ENCODE measurements around the gene SCN7A.

SCN7A gene

GRCh38 chr2:166436976-166437375 lies 57.1 kb downstream of the SCN7A start:
- in situ Hi-C loops (cut with HindIII; ENCODE audit: low pct_ligation_motif_present, low sequenced_read_pairs): no loop called here
- Histone ChIP-seq H3K27me3 (replicated peaks) (no peaks in the 10 kb centered on the region), H3K36me3 (replicated peaks) (no peaks in the 10 kb centered on the region), H3K27ac (no peak overlapping the region), H3K4me3 (ENCODE audit: low read depth, low read length) (no peak overlapping the region)
- TF ChIP-seq CTCF (IDR thresholded peaks at IDR 0.05; ENCODE audit: low read depth, low read length, missing control alignments): no peak
- no peak for DNase-seq

DNA sequence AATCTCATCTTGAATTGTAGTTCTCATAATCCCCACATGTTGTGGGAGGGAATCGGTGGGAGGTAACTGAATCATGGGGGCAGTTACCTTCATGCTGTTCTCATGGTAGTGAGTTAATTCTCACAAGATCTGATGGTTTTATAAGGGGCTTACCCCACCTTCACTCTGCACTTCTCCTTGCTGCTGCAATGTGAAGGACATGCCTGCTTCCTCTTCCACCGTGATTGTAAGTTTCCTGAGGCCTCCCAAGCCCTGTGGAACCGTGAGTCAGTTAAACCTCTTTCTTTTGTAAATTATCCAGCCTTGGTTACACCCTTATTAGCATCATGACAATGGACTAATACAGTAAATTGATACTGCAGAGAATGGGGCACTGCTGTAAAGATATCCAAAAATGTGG lies 57.9 kb downstream of the SCN7A start:
- H3K27me3 ChIP-seq (replicated peaks): no peaks in the 10 kb centered on the region
- no peak for DNase-seq
- no peak overlapping the region for H3K4me3 ChIP-seq (ENCODE audit: low read depth, low read length)
- in situ Hi-C loops (cut with HindIII; ENCODE audit: low pct_ligation_motif_present, low sequenced_read_pairs): no loop called here
- H3K36me3 ChIP-seq (replicated peaks): no peaks in the 10 kb centered on the region
- H3K27ac ChIP-seq: no peak overlapping the region
- no peak for TF ChIP-seq CTCF (IDR thresholded peaks at IDR 0.05; ENCODE audit: low read depth, low read length, missing control alignments)

DNA sequence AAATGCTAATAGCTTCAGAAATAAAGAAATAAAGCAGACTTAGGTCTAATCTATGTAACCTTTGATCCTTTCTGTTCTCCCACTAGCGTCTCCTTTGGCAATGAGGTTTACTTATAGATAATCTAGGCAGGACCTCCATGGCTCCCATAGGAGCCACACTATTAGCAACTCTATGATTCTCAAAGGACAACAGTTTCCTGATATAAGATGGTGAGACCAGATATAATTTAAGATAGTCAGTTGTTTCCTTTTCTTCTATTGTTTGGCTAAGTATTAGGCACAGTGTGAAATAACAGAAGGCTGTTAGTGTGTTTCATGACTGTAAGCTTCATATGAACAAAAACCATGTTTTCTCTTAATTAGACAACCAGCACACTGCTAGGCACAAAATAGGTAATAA lies 59.6 kb downstream of the SCN7A start:
- in situ Hi-C loops (cut with HindIII; ENCODE audit: low pct_ligation_motif_present, low sequenced_read_pairs): no loop called here
- TF ChIP-seq CTCF (IDR thresholded peaks at IDR 0.05; ENCODE audit: low read depth, low read length, missing control alignments): no peak
- Histone ChIP-seq H3K27ac (no peak overlapping the region), H3K4me3 (ENCODE audit: low read depth, low read length) (no peak overlapping the region), H3K36me3 (replicated peaks) (no peaks in the 10 kb centered on the region), H3K27me3 (replicated peaks) (no peaks in the 10 kb centered on the region)
- no peak for DNase-seq

DNA sequence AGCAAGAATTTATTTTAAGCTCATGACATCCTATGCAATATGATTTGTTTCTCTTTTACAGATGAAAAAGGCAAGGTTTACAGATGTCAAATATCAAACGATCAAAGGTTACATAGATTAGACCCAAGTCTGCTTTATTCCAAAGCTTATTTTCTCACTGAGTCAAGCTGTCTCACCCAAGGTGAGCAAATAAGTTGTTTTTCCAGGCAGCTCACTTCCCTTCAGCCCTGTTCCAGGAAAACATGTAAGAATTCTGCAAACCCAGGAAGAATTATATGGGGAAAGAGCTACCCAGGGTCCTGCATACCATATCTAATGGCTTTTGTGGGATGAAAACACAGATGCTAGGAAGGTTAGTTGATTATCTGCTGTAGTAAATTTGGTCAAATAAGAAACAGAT lies 60.6 kb downstream of the SCN7A start:
- TF ChIP-seq CTCF (IDR thresholded peaks at IDR 0.05; ENCODE audit: low read depth, low read length, missing control alignments): no peak
- Histone ChIP-seq H3K4me3 (ENCODE audit: low read depth, low read length) (no peak overlapping the region), H3K36me3 (replicated peaks) (no peaks in the 10 kb centered on the region), H3K27ac (no peak overlapping the region), H3K27me3 (replicated peaks) (no peaks in the 10 kb centered on the region)
- in situ Hi-C loops (cut with HindIII; ENCODE audit: low pct_ligation_motif_present, low sequenced_read_pairs): no loop called here
- no peak for DNase-seq

- no peaks in the 10 kb centered on the region for H3K27me3 ChIP-seq (replicated peaks)
- H3K27ac ChIP-seq: no peak overlapping the region
- no peak for DNase-seq
- H3K4me3 ChIP-seq (ENCODE audit: low read depth, low read length): no peak overlapping the region
- in situ Hi-C loops (cut with HindIII; ENCODE audit: low pct_ligation_motif_present, low sequenced_read_pairs): no loop called here
- H3K36me3 ChIP-seq (replicated peaks): no peaks in the 10 kb centered on the region
- no peak for TF ChIP-seq CTCF (IDR thresholded peaks at IDR 0.05; ENCODE audit: low read depth, low read length, missing control alignments)
Measured at GRCh38 chr2:166432331-166432730, 61.7 kb downstream of the SCN7A start.

GRCh38 chr2:166424841-166425240 lies 69.2 kb downstream of the SCN7A start:
- in situ Hi-C loops (cut with HindIII; ENCODE audit: low pct_ligation_motif_present, low sequenced_read_pairs): no loop called here
- no peak for TF ChIP-seq CTCF (IDR thresholded peaks at IDR 0.05; ENCODE audit: low read depth, low read length, missing control alignments)
- no peak overlapping the region for H3K4me3 ChIP-seq (ENCODE audit: low read depth, low read length)
- H3K27me3 ChIP-seq (replicated peaks): no peaks in the 10 kb centered on the region
- H3K36me3 ChIP-seq (replicated peaks): no peaks in the 10 kb centered on the region
- no peak overlapping the region for H3K27ac ChIP-seq
- DNase-seq: no peak
